Fibroblast of lung (primary cell): ENCODE results near the gene UGT1A7. TPM values are rescaled to one million over a fixed set of nuclear protein-coding genes. Genes with fewer than 3 reads are reported as not detected.

ENCODE experiments used
- DNase-seq, 2 donors: peaks; one replicate each; pipeline versions ENCODE4 v3.0.0 to v3.0.0-alpha.2; 2010; ENCODE audit warnings: low read depth in 2 of 2
- H2AFZ ChIP-seq: 2 replicates; pipeline ENCODE4 v1.5.1; 2012; ENCODE audit warnings: low read length, control low read depth, inconsistent platforms
- H3K27ac ChIP-seq: 2 replicates; pipeline ENCODE4 v1.5.1; 2011; ENCODE audit warnings: low read length, control low read depth; ENCODE audit not compliant: insufficient read depth
- H3K27me3 ChIP-seq: 2 replicates; pipeline ENCODE4 v1.5.1; 2011; ENCODE audit warnings: mild to moderate bottlenecking, low read length; ENCODE audit not compliant: control insufficient read depth, insufficient read depth
- H3K36me3 ChIP-seq: 2 replicates; pipeline ENCODE4 v1.5.1; 2011; ENCODE audit warnings: low read length; ENCODE audit not compliant: control insufficient read depth, insufficient read depth
- H3K4me1 ChIP-seq: 2 replicates; pipeline ENCODE4 v1.5.1; 2011; ENCODE audit warnings: low read length; ENCODE audit not compliant: control insufficient read depth, insufficient read depth; ENCODE audit errors: extremely low read depth
- H3K4me2 ChIP-seq: 2 replicates; pipeline ENCODE4 v1.5.1; 2011; ENCODE audit warnings: low read length, control low read depth; ENCODE audit not compliant: insufficient read depth; ENCODE audit errors: extremely low read depth
- H3K4me3 ChIP-seq, 4 experiments: fragments of 200-600 bp in 1 of 4; sonication (generic) in 1 of 4; replicated peaks in 1 of 4; 2 replicates each; pipeline ENCODE4 v1.5.1; 2011 to 2016; ENCODE audit warnings: low read length in 4 of 4, low read depth in 3 of 4, mild to moderate bottlenecking in 3 of 4, control low read depth in 2 of 4, inconsistent platforms in 1 of 4, mixed read lengths in 1 of 4; ENCODE audit not compliant: insufficient read depth in 1 of 4; ENCODE audit errors: control extremely low read depth in 1 of 4
- H3K79me2 ChIP-seq: 2 replicates; pipeline ENCODE4 v1.5.1; 2012; ENCODE audit warnings: mild to moderate bottlenecking, low read length, inconsistent platforms; ENCODE audit not compliant: control insufficient read depth, insufficient read depth
- H3K9ac ChIP-seq: 2 replicates; pipeline ENCODE4 v1.5.1; 2011; ENCODE audit warnings: mild to moderate bottlenecking, low read length, control low read depth; ENCODE audit not compliant: insufficient read depth
- H3K9me3 ChIP-seq: 2 replicates; pipeline ENCODE4 v1.5.1; 2012; ENCODE audit warnings: low read depth, low read length; ENCODE audit not compliant: control insufficient read depth, insufficient read depth
- H4K20me1 ChIP-seq: 2 replicates; pipeline ENCODE4 v1.5.1; 2011; ENCODE audit warnings: low read length; ENCODE audit not compliant: control insufficient read depth, insufficient read depth; ENCODE audit errors: extremely low read depth
- CTCF ChIP-seq, 2 donors: IDR thresholded peaks in 1 of 2; conservative IDR thresholded peaks in 1 of 2; 1 replicate in 1 of 2; 2 replicates in 1 of 2; pipeline ENCODE4 v1.5.1; 2011 to 2012; ENCODE audit warnings: low read length in 2 of 2, control low read depth in 1 of 2, inconsistent platforms in 1 of 2, low read depth in 1 of 2, mild to moderate bottlenecking in 1 of 2
- EZH2 ChIP-seq: IDR thresholded peaks from 2 replicates; pipeline ENCODE4 v1.5.1; 2012; ENCODE audit warnings: low read length, control low read depth, mild to moderate bottlenecking; ENCODE audit errors: missing control alignments
- polyA plus RNA-seq, 2 donors: library from polyadenylated mRNA; depleted of rRNA in 1 of 2; stranded (reverse) in 1 of 2; unstranded in 1 of 2; fragments of >200 nt; gene quantifications; 2 replicates each; pipeline ENCODE4 v1.2.1, GENCODE V29; 2011 to 2012; ENCODE audit warnings: missing spikeins in 1 of 2
- total RNA-seq: library from RNA; depleted of rRNA; stranded (reverse); fragments of >200 nt; gene quantifications from 2 replicates; pipeline ENCODE4 v1.2.1, GENCODE V29; 2014

UGT1A7 gene
- total and polyA plus RNA-seq, 2 donors (not counting 1 experiment from before 2014, with no cell fraction given), result not detected

- Histone ChIP-seq H3K4me1 (no peaks in the 10 kb centered on the region), H4K20me1 (no peaks in the 10 kb centered on the region), H3K9ac (no peak overlapping the region), H2AFZ (no peak overlapping the region), H3K27me3 (no peaks in the 10 kb centered on the region), H3K79me2 (no peaks in the 10 kb centered on the region), H3K9me3 (no peaks in the 10 kb centered on the region), H3K27ac (no peak overlapping the region), H3K4me2 (no peak overlapping the region), H3K4me3 (no peak overlapping the region), H3K36me3 (no peaks in the 10 kb centered on the region)
- DNase-seq, result no peak
- no peak for TF ChIP-seq CTCF (conservative IDR thresholded peaks at IDR 0.05 in 1 of 2, IDR thresholded peaks at IDR 0.05 in 1 of 2; ENCODE audit: low read depth in 1 of 2, low read length in 2 of 2)
- no peak for TF ChIP-seq EZH2
Observed at GRCh38 chr2:233789554-233789953, 107.9 kb downstream of the UGT1A7 start.

DNA sequence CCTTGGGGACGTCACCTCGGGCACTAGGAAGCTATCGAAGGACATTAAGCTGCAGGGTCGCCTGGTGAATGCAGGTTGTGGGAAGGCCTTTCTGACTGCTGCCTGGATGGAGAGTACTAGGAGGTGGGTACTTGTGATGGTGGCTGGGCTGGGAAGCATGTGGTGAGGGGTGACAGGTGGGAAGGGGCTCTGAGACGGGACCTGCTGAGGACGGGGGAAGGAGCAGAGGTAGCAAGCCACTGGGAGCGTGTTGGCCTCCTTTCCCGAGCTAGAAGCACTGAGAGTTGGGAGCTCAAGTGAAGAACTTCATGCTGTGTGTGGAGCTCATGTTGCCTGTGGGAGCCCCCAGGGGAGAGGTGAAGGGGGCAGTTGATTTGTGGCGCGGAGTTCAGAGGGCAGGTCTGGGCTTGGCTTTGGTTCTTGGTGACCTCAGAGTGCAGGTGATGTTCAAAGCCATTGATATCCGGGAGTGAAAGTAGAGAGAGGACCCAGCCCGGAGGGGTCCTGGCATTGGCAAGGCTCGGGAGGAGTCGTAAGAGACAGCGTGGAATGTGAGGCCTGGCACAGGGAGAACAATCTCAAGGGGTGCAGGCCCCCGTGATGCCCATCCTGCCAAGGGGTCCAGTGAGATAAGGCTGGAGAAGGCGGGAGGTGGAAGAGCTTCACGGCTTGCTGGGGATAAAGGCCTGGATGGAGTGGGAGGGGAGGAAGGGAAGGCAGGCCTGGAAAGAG lies 109.6 kb downstream of the UGT1A7 start:
- TF ChIP-seq CTCF (conservative IDR thresholded peaks at IDR 0.05 in 1 of 2, IDR thresholded peaks at IDR 0.05 in 1 of 2; ENCODE audit: low read depth in 1 of 2, low read length in 2 of 2) (no peak), EZH2 (no peak)
- no peak overlapping the region for H3K27ac ChIP-seq

GRCh38 chr2:233791883-233792329 lies 110.2 kb downstream of the UGT1A7 start:
- no peaks in the 10 kb centered on the region for H3K79me2 ChIP-seq
- no peaks in the 10 kb centered on the region for H4K20me1 ChIP-seq
- no peaks in the 10 kb centered on the region for H3K4me1 ChIP-seq
- no peak overlapping the region for H3K4me2 ChIP-seq
- no peaks in the 10 kb centered on the region for H3K9me3 ChIP-seq
- H3K9ac ChIP-seq, result no peak overlapping the region
- no peak overlapping the region for H3K4me3 ChIP-seq
- no peak overlapping the region for H3K27ac ChIP-seq
- no peak overlapping the region for H2AFZ ChIP-seq
- no peak for DNase-seq
- H3K36me3 ChIP-seq, result no peaks in the 10 kb centered on the region
- H3K27me3 ChIP-seq, result no peaks in the 10 kb centered on the region
- no peak for TF ChIP-seq CTCF (conservative IDR thresholded peaks at IDR 0.05 in 1 of 2, IDR thresholded peaks at IDR 0.05 in 1 of 2; ENCODE audit: low read depth in 1 of 2, low read length in 2 of 2)
- no peak for TF ChIP-seq EZH2

More for the DNA sequence above, 109.6 kb downstream of the UGT1A7 start:
- Histone ChIP-seq H3K4me1 (no peaks in the 10 kb centered on the region), H3K4me2 (no peak overlapping the region), H2AFZ (no peak overlapping the region), H3K79me2 (no peaks in the 10 kb centered on the region), H3K9ac (no peak overlapping the region), H4K20me1 (no peaks in the 10 kb centered on the region), H3K9me3 (no peaks in the 10 kb centered on the region), H3K36me3 (no peaks in the 10 kb centered on the region), H3K27me3 (no peaks in the 10 kb centered on the region), H3K4me3 (no peak overlapping the region)
- no peak for DNase-seq
